Nephron (organoid): ENCODE data around the gene PHIP.
"Not testable (repeated sequence)": the region's sequence is repeated elsewhere in the genome, so short reads cannot be mapped to it uniquely, and the experiment has no call there.

Experiments
- H3K27ac Mint-ChIP-seq, 3 experiments: 2 replicates each; pipeline ENCODE4 v1.8.0; 2020; ENCODE audit warnings: mixed read lengths in 3 of 3, mild to moderate bottlenecking in 2 of 3, moderate library complexity in 1 of 3
- H3K27me3 Mint-ChIP-seq: 2 replicates; pipeline ENCODE4 v1.8.0; 2021; ENCODE audit warnings: low read depth, mild to moderate bottlenecking, moderate library complexity, mixed read lengths
- H3K36me3 Mint-ChIP-seq: 2 replicates; pipeline ENCODE4 v1.8.0; 2020; ENCODE audit warnings: low read depth, mixed read lengths
- H3K4me1 Mint-ChIP-seq: 2 replicates; pipeline ENCODE4 v1.8.0; 2020; ENCODE audit warnings: mixed read lengths
- H3K4me3 Mint-ChIP-seq, 3 experiments: 2 replicates each; pipeline ENCODE4 v1.8.0; 2020; ENCODE audit warnings: mild to moderate bottlenecking in 3 of 3, mixed read lengths in 3 of 3, moderate library complexity in 2 of 3
- H3K9me3 Mint-ChIP-seq: 2 replicates; pipeline ENCODE4 v1.8.0; 2020; ENCODE audit warnings: mixed read lengths
- TF ChIP-seq, protein P1 (sequence below), 3 experiments: fragments of 200-600 bp; sonication (generic); IDR thresholded peaks; one replicate each; pipeline ENCODE4 v1.5.0; 2021; ENCODE audit warnings: antibody characterized with exemption in 3 of 3; ENCODE audit not compliant: unreplicated experiment in 3 of 3

Gene PHIP

DNA sequence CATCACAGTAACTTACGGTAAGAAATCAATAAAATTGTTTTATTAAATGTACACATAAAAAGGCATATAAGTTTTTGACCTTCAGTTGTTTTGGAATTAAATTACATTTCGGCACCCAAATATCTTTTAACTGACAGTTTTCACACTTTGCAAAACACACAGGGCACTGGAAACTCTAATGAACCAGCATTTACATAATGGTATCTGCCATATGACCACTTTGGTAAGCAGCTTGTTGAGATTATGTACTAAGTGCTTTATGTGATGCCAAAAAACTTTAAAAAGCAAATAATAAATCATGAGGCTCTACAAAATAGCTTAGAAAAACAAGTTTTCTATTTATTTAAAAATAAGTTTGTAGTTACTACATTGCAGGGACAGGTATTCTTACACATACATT lies 142.5 kb downstream of the PHIP start:
- Mint-ChIP-seq H3K4me3 (no peak overlapping the region), H3K9me3 (peaks cover 15% of the 10 kb centered on the region), H3K27ac (no peak overlapping the region), H3K4me1 (no peaks in the 10 kb centered on the region), H3K27me3 (no peaks in the 10 kb centered on the region), H3K36me3 (peaks cover 65% of the 10 kb centered on the region)
- TF ChIP-seq, protein P1, sequence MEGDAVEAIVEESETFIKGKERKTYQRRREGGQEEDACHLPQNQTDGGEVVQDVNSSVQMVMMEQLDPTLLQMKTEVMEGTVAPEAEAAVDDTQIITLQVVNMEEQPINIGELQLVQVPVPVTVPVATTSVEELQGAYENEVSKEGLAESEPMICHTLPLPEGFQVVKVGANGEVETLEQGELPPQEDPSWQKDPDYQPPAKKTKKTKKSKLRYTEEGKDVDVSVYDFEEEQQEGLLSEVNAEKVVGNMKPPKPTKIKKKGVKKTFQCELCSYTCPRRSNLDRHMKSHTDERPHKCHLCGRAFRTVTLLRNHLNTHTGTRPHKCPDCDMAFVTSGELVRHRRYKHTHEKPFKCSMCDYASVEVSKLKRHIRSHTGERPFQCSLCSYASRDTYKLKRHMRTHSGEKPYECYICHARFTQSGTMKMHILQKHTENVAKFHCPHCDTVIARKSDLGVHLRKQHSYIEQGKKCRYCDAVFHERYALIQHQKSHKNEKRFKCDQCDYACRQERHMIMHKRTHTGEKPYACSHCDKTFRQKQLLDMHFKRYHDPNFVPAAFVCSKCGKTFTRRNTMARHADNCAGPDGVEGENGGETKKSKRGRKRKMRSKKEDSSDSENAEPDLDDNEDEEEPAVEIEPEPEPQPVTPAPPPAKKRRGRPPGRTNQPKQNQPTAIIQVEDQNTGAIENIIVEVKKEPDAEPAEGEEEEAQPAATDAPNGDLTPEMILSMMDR (IDR thresholded peaks at IDR 0.05; ENCODE audit: unreplicated experiment in 3 of 3), result no peak

DNA sequence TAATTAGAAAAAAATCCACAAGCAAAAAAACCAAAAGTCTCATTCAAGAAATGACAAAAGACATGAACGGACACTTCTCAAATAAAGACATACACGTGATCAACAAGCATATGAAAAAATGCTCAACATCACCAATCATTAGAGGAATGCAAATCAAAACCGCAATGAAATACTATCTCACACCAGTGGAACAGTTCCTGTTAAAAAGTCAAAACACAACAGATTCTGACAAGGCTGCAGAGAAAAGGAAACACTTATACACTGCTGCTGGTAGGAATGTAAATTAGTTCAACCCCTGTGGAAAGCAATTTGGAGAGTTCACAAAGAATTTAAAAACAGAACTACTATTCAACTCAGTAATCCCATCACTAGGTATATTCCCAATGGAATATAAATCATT lies 152.7 kb downstream of the PHIP start:
- TF ChIP-seq, protein P1 (IDR thresholded peaks at IDR 0.05; ENCODE audit: unreplicated experiment in 3 of 3), result no peak
- H3K27ac Mint-ChIP-seq, result no peak overlapping the region
- H3K36me3 Mint-ChIP-seq, result peaks cover 9% of the 10 kb centered on the region
- no peak overlapping the region for H3K4me3 Mint-ChIP-seq
- no peaks in the 10 kb centered on the region for H3K27me3 Mint-ChIP-seq
- no peaks in the 10 kb centered on the region for H3K4me1 Mint-ChIP-seq
- peaks cover 78% of the 10 kb centered on the region for H3K9me3 Mint-ChIP-seq

DNA sequence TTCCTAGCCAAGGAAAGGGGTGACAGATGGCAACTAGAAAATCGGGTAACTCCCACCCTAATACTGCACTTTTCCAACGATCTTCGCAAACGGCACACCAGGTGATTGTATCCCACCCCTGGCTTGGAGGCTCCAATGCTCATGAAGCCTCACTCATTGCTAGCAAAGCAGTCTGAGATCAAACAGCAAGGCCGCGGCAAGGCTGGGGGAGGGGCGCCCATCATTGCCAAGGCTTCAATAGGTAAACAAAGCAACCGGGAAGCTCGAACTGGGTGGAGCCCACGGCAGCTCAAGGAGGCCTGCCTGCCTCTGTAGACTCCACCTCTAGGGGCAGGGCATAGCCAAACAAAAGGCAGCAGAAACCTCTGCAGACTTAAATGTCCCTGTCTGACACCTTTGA lies 156.9 kb downstream of the PHIP start:
- H3K36me3 Mint-ChIP-seq, result peaks cover 24% of the 10 kb centered on the region
- H3K9me3 Mint-ChIP-seq, result peaks cover 79% of the 10 kb centered on the region
- not testable (repeated sequence) for H3K4me3 Mint-ChIP-seq, H3K4me1 Mint-ChIP-seq, H3K27ac Mint-ChIP-seq, H3K27me3 Mint-ChIP-seq

DNA sequence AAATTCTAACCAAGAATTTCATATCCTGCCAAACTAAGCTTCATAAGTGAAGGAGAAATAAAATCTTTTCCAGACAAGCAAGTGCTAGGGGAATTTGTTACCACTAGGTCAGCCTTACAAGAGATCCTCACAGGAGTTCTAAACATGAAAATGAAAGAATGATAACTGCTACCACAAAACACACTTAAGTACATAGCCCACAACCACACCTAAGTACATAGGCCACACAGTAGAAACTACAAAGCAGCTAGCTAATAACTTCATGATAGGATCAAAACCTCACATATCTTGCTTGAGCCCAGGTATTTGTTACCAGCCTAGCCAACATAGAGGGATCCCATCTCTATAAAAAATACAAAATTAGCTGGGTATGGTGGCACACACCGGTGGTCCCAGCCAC lies 160.3 kb downstream of the PHIP start:
- H3K9me3 Mint-ChIP-seq, result peaks cover 57% of the 10 kb centered on the region
- no peak overlapping the region for H3K4me3 Mint-ChIP-seq
- TF ChIP-seq, protein P1 (IDR thresholded peaks at IDR 0.05; ENCODE audit: unreplicated experiment in 3 of 3), result no peak
- peaks cover 25% of the 10 kb centered on the region for H3K36me3 Mint-ChIP-seq
- H3K4me1 Mint-ChIP-seq, result no peaks in the 10 kb centered on the region
- H3K27ac Mint-ChIP-seq, result no peak overlapping the region
- H3K27me3 Mint-ChIP-seq, result no peaks in the 10 kb centered on the region

DNA sequence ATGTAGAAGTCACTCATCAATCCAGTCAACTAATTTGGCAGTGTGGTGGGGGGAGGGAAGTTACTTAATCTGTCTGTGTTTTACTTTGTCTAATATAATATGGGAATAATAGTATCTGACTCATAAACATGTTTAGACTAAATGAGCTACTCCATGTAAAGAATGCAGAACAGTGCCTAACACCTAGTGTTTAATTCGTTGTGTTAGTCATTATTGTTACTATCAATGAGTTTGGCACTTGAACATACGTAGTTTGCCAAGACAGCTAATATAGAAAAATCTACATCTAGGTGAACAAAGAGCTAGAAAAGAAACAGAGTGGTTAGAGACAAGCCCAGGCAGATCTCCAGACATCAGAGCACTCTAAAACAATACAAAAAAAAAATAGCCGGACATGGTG lies 161.6 kb downstream of the PHIP start:
- peaks cover 46% of the 10 kb centered on the region for H3K9me3 Mint-ChIP-seq
- TF ChIP-seq, protein P1 (IDR thresholded peaks at IDR 0.05; ENCODE audit: unreplicated experiment in 3 of 3), result no peak
- no peak overlapping the region for H3K27ac Mint-ChIP-seq
- no peaks in the 10 kb centered on the region for H3K27me3 Mint-ChIP-seq
- H3K4me3 Mint-ChIP-seq, result no peak overlapping the region
- H3K36me3 Mint-ChIP-seq, result peaks cover 22% of the 10 kb centered on the region
- peaks cover under 1% of the 10 kb centered on the region for H3K4me1 Mint-ChIP-seq

DNA sequence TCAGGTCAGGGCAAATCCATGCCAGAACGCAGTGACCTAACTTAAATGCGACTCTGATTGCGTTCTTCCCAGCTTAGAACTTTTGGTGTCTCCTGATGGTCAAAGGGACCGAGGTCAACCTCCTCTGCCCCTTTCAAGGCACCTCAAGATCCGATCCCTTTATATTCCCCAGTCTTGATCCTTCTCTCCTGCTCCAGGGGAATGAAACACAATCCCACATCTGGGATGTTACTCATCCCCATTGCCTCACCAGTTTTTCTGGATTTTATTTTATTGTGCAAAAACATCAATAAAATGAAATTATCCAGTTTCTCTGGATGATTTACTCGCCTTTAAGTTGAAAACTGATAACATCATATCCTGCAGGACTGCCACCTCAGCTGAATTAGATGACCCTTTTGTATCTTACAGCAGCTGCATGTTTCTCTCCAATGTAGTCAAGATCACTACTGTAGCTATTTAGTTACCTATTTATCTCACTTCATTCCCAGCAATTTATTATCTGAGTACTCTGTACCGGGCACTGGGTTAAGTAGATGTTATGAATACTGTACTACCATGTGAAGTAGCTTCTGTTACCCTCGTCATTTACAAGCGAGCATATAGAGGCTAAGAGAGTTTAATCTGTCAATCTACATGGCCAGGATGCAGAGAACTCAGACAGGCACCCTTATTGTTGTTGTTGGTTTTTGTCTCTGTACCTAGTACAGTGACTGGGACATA lies 166.7 kb downstream of the PHIP start:
- peaks cover 12% of the 10 kb centered on the region for H3K4me1 Mint-ChIP-seq
- peaks cover 27% of the 10 kb centered on the region for H3K36me3 Mint-ChIP-seq
- TF ChIP-seq, protein P1 (IDR thresholded peaks at IDR 0.05; ENCODE audit: unreplicated experiment in 3 of 3), result no peak
- peak overlapping the region; percentile 67 to 75 (median 75) for H3K4me3 Mint-ChIP-seq
- H3K9me3 Mint-ChIP-seq, result peaks cover 9% of the 10 kb centered on the region
- H3K27me3 Mint-ChIP-seq, result peaks cover 14% of the 10 kb centered on the region
- no peak overlapping the region for H3K27ac Mint-ChIP-seq
